Measurements from ENCODE around the gene IL1F10.

Gene IL1F10

DNA sequence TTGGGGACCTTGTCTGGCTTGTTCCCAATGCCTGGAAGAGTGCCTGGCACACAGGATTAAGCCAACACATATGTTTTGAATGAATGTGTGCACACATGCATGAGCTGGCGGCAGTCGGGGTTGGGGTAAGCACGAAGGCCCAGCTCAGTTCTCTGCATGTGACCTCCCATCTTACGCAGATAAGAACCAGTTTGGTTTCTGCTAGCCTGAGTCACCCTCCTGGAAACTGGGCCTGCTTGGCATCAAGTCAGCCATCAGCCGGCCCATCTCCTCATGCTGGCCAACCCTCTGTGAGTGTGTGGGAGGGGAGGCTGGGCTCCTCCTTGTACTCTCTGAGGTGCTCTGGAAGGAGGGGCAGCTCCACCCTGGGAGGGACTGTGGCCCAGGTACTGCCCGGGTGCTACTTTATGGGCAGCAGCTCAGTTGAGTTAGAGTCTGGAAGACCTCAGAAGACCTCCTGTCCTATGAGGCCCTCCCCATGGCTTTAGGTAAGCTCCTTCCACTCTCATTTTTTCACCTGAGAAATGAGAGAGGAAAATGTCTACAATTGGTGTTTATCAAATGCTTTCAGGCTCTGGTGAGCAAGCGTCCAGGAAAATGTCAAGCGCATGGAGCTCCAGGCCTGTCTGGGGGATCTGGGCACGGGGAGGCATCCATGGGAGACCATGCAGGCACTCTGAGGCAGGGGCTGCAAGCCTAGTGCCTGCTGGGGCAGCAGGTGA is 49.9 kb downstream of the IL1F10 start:
- Histone ChIP-seq H3K36me3 (ENCODE audit: control insufficient read depth, insufficient read depth, low read length) (no peaks in the 10 kb centered on the region), H3K4me3 (ENCODE audit: low read depth, low read length) (no peak overlapping the region)

DNA sequence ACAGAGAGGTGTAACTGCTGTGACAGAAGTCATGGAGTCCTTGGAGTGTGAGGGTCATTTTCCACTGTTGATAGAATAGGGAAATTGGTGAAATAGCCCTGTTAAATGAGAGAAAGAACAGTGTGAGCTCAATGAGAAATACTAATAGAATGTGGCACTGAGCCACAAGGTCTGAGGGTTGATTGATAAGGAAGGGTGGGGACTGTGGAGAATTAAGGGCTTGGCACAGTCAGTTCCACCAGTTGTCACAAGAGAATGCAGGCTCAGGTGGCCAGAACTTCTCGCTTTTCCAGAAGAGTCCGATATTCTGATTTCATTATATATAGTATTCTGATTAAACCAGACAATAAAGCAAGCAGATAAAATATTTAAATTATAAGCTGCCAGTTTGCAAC is 50.5 kb downstream of the IL1F10 start:
- no peak overlapping the region for H3K4me3 ChIP-seq (ENCODE audit: low read depth, low read length)
- no peaks in the 10 kb centered on the region for H3K9me3 ChIP-seq (ENCODE audit: control insufficient read depth, insufficient read depth, low read length)
- no peak overlapping the region for H3K9ac ChIP-seq (ENCODE audit: low read depth, low read length)
- H3K36me3 ChIP-seq (ENCODE audit: control insufficient read depth, insufficient read depth, low read length), result no peaks in the 10 kb centered on the region
- no peaks in the 10 kb centered on the region for H3K4me1 ChIP-seq (ENCODE audit: control insufficient read depth, insufficient read depth, low read length)
- H3K27me3 ChIP-seq (ENCODE audit: control insufficient read depth, insufficient read depth, low read length), result peaks cover 2% of the 10 kb centered on the region

More for the DNA sequence above, 49.9 kb downstream of the IL1F10 start:
- Histone ChIP-seq H3K27me3 (ENCODE audit: control insufficient read depth, insufficient read depth, low read length) (peaks cover 2% of the 10 kb centered on the region), H3K9ac (ENCODE audit: low read depth, low read length) (no peak overlapping the region), H3K4me1 (ENCODE audit: control insufficient read depth, insufficient read depth, low read length) (peaks cover 3% of the 10 kb centered on the region), H3K9me3 (ENCODE audit: control insufficient read depth, insufficient read depth, low read length) (no peaks in the 10 kb centered on the region)

DNA sequence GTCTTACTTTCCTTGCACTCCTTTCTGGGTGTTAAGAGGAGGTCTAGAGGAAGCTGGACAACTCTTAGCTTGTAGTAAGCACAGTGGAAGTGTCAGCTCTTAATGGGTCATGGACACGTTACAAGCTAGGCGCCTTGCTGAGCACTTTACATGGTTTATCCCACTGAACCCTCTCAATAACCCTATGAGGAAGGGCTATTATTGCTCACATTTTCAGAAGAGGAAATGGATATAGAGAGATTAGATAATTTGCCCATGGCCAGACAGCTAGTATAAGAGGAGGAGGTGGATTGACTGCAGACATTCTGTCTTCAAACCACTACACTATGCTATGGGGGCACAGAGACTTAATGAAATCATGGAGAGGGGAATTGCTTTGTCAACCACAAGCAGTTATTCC is 51.3 kb downstream of the IL1F10 start:
- H3K27me3 ChIP-seq (ENCODE audit: control insufficient read depth, insufficient read depth, low read length), result peaks cover 2% of the 10 kb centered on the region
- no peak overlapping the region for H3K9ac ChIP-seq (ENCODE audit: low read depth, low read length)
- no peaks in the 10 kb centered on the region for H3K36me3 ChIP-seq (ENCODE audit: control insufficient read depth, insufficient read depth, low read length)
- H3K4me1 ChIP-seq (ENCODE audit: control insufficient read depth, insufficient read depth, low read length), result no peaks in the 10 kb centered on the region
- no peaks in the 10 kb centered on the region for H3K9me3 ChIP-seq (ENCODE audit: control insufficient read depth, insufficient read depth, low read length)
- H3K4me3 ChIP-seq (ENCODE audit: low read depth, low read length), result no peak overlapping the region

DNA sequence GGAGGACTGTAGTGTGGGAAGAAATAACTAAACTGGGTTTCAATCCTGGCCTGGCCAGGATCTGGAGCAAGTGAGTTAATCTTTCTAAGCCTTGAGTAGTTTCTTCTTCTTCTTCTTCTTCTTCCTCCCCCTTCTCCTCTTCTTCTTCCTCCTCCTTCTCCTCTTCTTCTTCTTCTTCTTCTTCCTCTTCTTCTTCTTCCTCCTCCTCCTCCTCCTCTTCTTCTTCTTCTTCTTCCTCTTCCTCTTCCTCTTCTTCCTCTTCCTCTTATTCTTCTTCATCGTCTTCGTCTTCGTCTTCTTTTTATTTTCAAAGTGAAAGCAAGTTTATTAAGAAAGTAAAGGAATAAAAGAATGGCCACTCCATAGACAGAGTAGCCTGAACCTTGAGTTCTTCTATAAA is 53.1 kb downstream of the IL1F10 start:
- H3K4me1 ChIP-seq (ENCODE audit: control insufficient read depth, insufficient read depth, low read length), result no peaks in the 10 kb centered on the region
- H3K9ac ChIP-seq (ENCODE audit: low read depth, low read length), result no peak overlapping the region
- H3K4me3 ChIP-seq (ENCODE audit: low read depth, low read length), result no peak overlapping the region
- no peaks in the 10 kb centered on the region for H3K36me3 ChIP-seq (ENCODE audit: control insufficient read depth, insufficient read depth, low read length)
- H3K27me3 ChIP-seq (ENCODE audit: control insufficient read depth, insufficient read depth, low read length), result peaks cover 2% of the 10 kb centered on the region
- no peaks in the 10 kb centered on the region for H3K9me3 ChIP-seq (ENCODE audit: control insufficient read depth, insufficient read depth, low read length)

DNA sequence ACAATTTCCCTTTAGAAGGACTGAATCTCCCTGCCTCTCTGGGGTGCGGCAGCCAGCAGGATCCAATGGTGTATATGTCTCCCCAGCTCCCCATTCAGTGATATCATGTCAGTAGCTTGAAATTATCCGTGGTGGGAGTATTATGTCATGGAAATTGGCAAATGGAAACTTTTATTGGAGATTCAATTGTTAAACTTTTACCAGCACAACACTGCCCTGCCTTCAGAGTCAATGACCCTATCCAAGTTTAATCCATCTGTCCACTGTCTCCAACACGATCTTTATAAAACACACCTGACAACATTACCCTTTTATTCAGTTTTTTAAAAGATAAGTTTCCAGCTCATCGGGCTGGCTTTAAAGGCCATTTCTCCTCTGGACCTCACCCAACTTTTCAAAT is 54.6 kb downstream of the IL1F10 start:
- Histone ChIP-seq H3K27me3 (ENCODE audit: control insufficient read depth, insufficient read depth, low read length) (peaks cover 2% of the 10 kb centered on the region), H3K9me3 (ENCODE audit: control insufficient read depth, insufficient read depth, low read length) (no peaks in the 10 kb centered on the region), H3K4me3 (ENCODE audit: low read depth, low read length) (no peak overlapping the region), H3K36me3 (ENCODE audit: control insufficient read depth, insufficient read depth, low read length) (no peaks in the 10 kb centered on the region), H3K9ac (ENCODE audit: low read depth, low read length) (no peak overlapping the region), H3K4me1 (ENCODE audit: control insufficient read depth, insufficient read depth, low read length) (no peaks in the 10 kb centered on the region)

DNA sequence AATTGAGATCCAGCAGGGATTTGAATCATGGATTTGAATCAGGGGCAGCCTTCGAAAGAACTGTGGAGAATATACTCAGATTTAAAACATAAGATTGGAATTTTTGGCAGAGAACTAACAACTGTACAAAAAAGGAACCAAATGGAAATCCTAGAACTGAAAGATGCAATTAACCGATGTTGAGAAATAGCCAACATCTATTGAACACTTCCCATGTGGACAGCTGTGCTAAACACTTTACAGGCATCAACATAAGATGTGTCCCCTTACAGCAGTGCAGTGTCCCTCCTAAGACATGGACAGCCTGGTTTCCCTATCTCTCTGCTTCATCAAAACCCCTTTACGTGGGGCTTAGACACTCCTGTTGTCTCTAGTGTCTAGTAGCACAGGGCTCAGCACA is 56.0 kb downstream of the IL1F10 start:
- H3K36me3 ChIP-seq (ENCODE audit: control insufficient read depth, insufficient read depth, low read length), result no peaks in the 10 kb centered on the region
- no peaks in the 10 kb centered on the region for H3K9me3 ChIP-seq (ENCODE audit: control insufficient read depth, insufficient read depth, low read length)
- H3K9ac ChIP-seq (ENCODE audit: low read depth, low read length), result no peak overlapping the region
- H3K4me1 ChIP-seq (ENCODE audit: control insufficient read depth, insufficient read depth, low read length), result no peaks in the 10 kb centered on the region
- no peak overlapping the region for H3K4me3 ChIP-seq (ENCODE audit: low read depth, low read length)
- peaks cover 2% of the 10 kb centered on the region for H3K27me3 ChIP-seq (ENCODE audit: control insufficient read depth, insufficient read depth, low read length)

DNA sequence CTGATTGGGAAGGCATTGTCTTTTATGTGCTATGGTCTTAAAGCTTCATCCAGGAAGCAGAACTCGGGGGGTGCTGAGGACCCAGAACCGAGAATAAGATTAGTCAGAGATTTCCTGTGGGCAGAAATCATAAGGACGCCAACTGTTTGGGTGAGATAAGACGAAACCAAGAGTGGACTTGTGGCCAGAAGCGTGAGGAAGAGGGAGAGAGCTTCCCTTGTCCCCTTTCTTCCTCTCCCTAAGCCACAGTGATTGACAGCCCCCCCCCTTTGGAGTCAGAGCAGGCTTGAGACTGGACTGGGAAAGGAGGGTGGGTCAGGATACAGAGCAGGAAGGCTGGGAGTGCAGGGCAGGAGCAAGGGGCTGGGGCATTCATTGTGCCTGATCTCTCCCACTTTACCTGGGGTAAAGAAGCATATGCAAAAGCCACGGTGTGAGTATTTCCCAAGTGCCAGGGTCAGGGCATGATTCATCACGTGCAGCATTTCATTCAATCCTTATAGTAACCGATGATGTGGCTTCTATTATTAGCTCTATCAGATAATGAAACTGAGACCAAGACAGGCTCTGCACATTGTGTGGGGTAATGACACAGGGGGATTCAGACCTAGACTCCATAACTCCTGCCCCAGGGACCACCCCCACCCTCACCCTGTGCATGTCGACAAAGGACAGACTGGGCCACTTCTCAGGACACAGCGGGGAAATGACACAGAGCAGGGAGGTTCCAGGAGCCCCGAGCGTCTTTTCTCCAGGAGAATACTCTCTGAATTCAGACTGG is 56.6 kb downstream of the IL1F10 start:
- no peak overlapping the region for H3K4me3 ChIP-seq (ENCODE audit: low read depth, low read length)

More for the DNA sequence above, 56.6 kb downstream of the IL1F10 start:
- Histone ChIP-seq H3K9ac (ENCODE audit: low read depth, low read length) (no peak overlapping the region), H3K9me3 (ENCODE audit: control insufficient read depth, insufficient read depth, low read length) (no peaks in the 10 kb centered on the region), H3K27me3 (ENCODE audit: control insufficient read depth, insufficient read depth, low read length) (peaks cover 2% of the 10 kb centered on the region), H3K36me3 (ENCODE audit: control insufficient read depth, insufficient read depth, low read length) (no peaks in the 10 kb centered on the region), H3K4me1 (ENCODE audit: control insufficient read depth, insufficient read depth, low read length) (no peaks in the 10 kb centered on the region)

Measured in iPS-15b (cell line).